Endodermal cell (in vitro differentiated cells): ENCODE data around the gene KHDC1. TPM values are rescaled to one million over a fixed set of nuclear protein-coding genes. Genes with fewer than 3 reads are reported as not detected.

ENCODE experiments used
- DNase-seq: peaks from one replicate; pipeline ENCODE4 v3.0.0-alpha.2; 2017
- H3K27ac ChIP-seq: 2 replicates; pipeline ENCODE4 v1.5.1; 2013; ENCODE audit warnings: mild to moderate bottlenecking, low read depth, low read length, moderate library complexity
- H3K27me3 ChIP-seq: 2 replicates; pipeline ENCODE4 v1.6.1; 2013; ENCODE audit warnings: mild to moderate bottlenecking, low read length, moderate library complexity; ENCODE audit not compliant: insufficient read depth, control insufficient read depth, poor library complexity, severe bottlenecking
- H3K36me3 ChIP-seq: 2 replicates; pipeline ENCODE4 v1.7.0; 2013; ENCODE audit warnings: mild to moderate bottlenecking, low read length, moderate library complexity; ENCODE audit not compliant: control insufficient read depth, insufficient read depth
- H3K4me1 ChIP-seq: one replicate; pipeline ENCODE4 v1.7.0; 2013; ENCODE audit warnings: low read length; ENCODE audit not compliant: control insufficient read depth, insufficient read depth
- H3K4me3 ChIP-seq: 2 replicates; pipeline ENCODE4 v1.5.1; 2013; ENCODE audit warnings: mild to moderate bottlenecking, low read length, moderate library complexity
- H3K9ac ChIP-seq: 2 replicates; pipeline ENCODE4 v1.6.1; 2013; ENCODE audit warnings: mild to moderate bottlenecking, low read length, moderate library complexity; ENCODE audit not compliant: poor library complexity, severe bottlenecking; ENCODE audit errors: extremely low read depth
- H3K9me3 ChIP-seq: 2 replicates; pipeline ENCODE4 v1.6.1; 2013; ENCODE audit warnings: mild to moderate bottlenecking, low read length, moderate library complexity; ENCODE audit not compliant: control insufficient read depth
- H3K27ac Mint-ChIP-seq: 2 replicates; pipeline ENCODE4 v1.8.0; 2020; ENCODE audit warnings: mixed read lengths
- H3K27me3 Mint-ChIP-seq: 2 replicates; pipeline ENCODE4 v1.8.0; 2021; ENCODE audit warnings: mild to moderate bottlenecking, mixed read lengths; ENCODE audit not compliant: insufficient read depth
- H3K36me3 Mint-ChIP-seq: 2 replicates; pipeline ENCODE4 v1.8.0; 2020; ENCODE audit warnings: low read depth, mixed read lengths
- H3K4me1 Mint-ChIP-seq: 2 replicates; pipeline ENCODE4 v1.8.0; 2020; ENCODE audit warnings: mixed read lengths
- H3K4me3 Mint-ChIP-seq: 2 replicates; pipeline ENCODE4 v1.8.0; 2020; ENCODE audit warnings: mild to moderate bottlenecking, moderate library complexity, mixed read lengths
- H3K9me3 Mint-ChIP-seq: 2 replicates; pipeline ENCODE4 v1.8.0; 2020; ENCODE audit warnings: mild to moderate bottlenecking, mixed read lengths
- WGBS, 2 experiments: methylation state at CpG; one replicate each; pipeline versions ENCODE4 v1.1.5 to v1.1.7; 2013; ENCODE audit warnings: missing lambda C conversion rate in 2 of 2, mixed read lengths in 1 of 2; ENCODE audit not compliant: insufficient coverage in 1 of 2, insufficient read length in 1 of 2; 5-methylcytosine and 5-hydroxymethylcytosine counted together
- total RNA-seq, 2 donors: library from RNA; stranded (reverse); fragmentation: NEBNext Ultra II Directional in 1 of 2; extraction: Animal tissue kit (Norgen Biotek cat#: 25700) in 1 of 2; gene quantifications; 2 replicates in 1 of 2; 3 replicates in 1 of 2; pipeline ENCODE4 v1.2.1, GENCODE V29; 2021
- TF ChIP-seq, protein P1 (sequence below): fragments of 200-600 bp; sonication (generic); conservative IDR thresholded peaks from 2 replicates; pipeline ENCODE4 v1.5.0; 2021; ENCODE audit warnings: antibody characterized with exemption, mild to moderate bottlenecking

The KHDC1 gene
- total RNA-seq, 2 donors from 2014 or later = 5.4 to 7.1 TPM

- Mint-ChIP-seq H3K4me3 (no peak overlapping the region), H3K27ac (no peak overlapping the region), H3K36me3 (no peaks in the 10 kb centered on the region), H3K9me3 (no peaks in the 10 kb centered on the region), H3K27me3 (no peaks in the 10 kb centered on the region), H3K4me1 (peaks cover 13% of the 10 kb centered on the region)
- no peak overlapping the region for H3K27ac ChIP-seq
- H3K4me3 ChIP-seq = no peak overlapping the region
- 92% methylated on average over 5 of the region's 5 CpGs; no CpG with 5 or more reads in 1 of the 2 experiments for WGBS, 2 experiments
- no peak overlapping the region for H3K9ac ChIP-seq
- no peak for DNase-seq
- no peaks in the 10 kb centered on the region for H3K36me3 ChIP-seq
- no peaks in the 10 kb centered on the region for H3K9me3 ChIP-seq
- peaks cover 4% of the 10 kb centered on the region for H3K4me1 ChIP-seq
- TF ChIP-seq, protein P1, sequence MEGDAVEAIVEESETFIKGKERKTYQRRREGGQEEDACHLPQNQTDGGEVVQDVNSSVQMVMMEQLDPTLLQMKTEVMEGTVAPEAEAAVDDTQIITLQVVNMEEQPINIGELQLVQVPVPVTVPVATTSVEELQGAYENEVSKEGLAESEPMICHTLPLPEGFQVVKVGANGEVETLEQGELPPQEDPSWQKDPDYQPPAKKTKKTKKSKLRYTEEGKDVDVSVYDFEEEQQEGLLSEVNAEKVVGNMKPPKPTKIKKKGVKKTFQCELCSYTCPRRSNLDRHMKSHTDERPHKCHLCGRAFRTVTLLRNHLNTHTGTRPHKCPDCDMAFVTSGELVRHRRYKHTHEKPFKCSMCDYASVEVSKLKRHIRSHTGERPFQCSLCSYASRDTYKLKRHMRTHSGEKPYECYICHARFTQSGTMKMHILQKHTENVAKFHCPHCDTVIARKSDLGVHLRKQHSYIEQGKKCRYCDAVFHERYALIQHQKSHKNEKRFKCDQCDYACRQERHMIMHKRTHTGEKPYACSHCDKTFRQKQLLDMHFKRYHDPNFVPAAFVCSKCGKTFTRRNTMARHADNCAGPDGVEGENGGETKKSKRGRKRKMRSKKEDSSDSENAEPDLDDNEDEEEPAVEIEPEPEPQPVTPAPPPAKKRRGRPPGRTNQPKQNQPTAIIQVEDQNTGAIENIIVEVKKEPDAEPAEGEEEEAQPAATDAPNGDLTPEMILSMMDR = no peak
- H3K27me3 ChIP-seq = no peaks in the 10 kb centered on the region
These were observed 21.0 kb downstream of the KHDC1 start for GRCh38 chr6:73242001-73242400.

- no peaks in the 10 kb centered on the region for H3K27me3 Mint-ChIP-seq
- 93 to 100% methylated on average over 1 to 4 of the region's 4 CpGs for WGBS, 2 experiments
These were observed 22.3 kb downstream of the KHDC1 start for GRCh38 chr6:73240730-73241129.

GRCh38 chr6:73236144-73236750, 26.7 kb downstream of the KHDC1 start:
- no peak overlapping the region for H3K27ac Mint-ChIP-seq

More at GRCh38 chr6:73240730-73241129, 22.3 kb downstream of the KHDC1 start:
- DNase-seq = no peak
- Histone ChIP-seq H3K27me3 (no peaks in the 10 kb centered on the region), H3K9me3 (no peaks in the 10 kb centered on the region), H3K27ac (no peak overlapping the region), H3K4me3 (no peak overlapping the region), H3K4me1 (peaks cover 4% of the 10 kb centered on the region), H3K36me3 (no peaks in the 10 kb centered on the region), H3K9ac (no peak overlapping the region)
- TF ChIP-seq, protein P1 = no peak
- Mint-ChIP-seq H3K4me3 (no peak overlapping the region), H3K27ac (no peak overlapping the region), H3K4me1 (peaks cover 9% of the 10 kb centered on the region), H3K9me3 (no peaks in the 10 kb centered on the region), H3K36me3 (no peaks in the 10 kb centered on the region)

More at GRCh38 chr6:73236144-73236750, 26.7 kb downstream of the KHDC1 start:
- Mint-ChIP-seq H3K9me3 (no peaks in the 10 kb centered on the region), H3K27me3 (no peaks in the 10 kb centered on the region), H3K4me3 (no peak overlapping the region), H3K36me3 (no peaks in the 10 kb centered on the region), H3K4me1 (no peaks in the 10 kb centered on the region)
- Histone ChIP-seq H3K9ac (no peak overlapping the region), H3K4me3 (no peak overlapping the region), H3K4me1 (no peaks in the 10 kb centered on the region), H3K36me3 (no peaks in the 10 kb centered on the region), H3K27ac (no peak overlapping the region), H3K9me3 (no peaks in the 10 kb centered on the region), H3K27me3 (no peaks in the 10 kb centered on the region)
- TF ChIP-seq, protein P1 = no peak
- no peak for DNase-seq
- 82 to 90% methylated on average over 4 to 5 of the region's 5 CpGs for WGBS, 2 experiments
